ENCODE results near the gene PHKB.
"Not testable (repeated sequence)": the region's sequence is repeated elsewhere in the genome, so short reads cannot be mapped to it uniquely, and the experiment has no call there.

The PHKB gene

DNA sequence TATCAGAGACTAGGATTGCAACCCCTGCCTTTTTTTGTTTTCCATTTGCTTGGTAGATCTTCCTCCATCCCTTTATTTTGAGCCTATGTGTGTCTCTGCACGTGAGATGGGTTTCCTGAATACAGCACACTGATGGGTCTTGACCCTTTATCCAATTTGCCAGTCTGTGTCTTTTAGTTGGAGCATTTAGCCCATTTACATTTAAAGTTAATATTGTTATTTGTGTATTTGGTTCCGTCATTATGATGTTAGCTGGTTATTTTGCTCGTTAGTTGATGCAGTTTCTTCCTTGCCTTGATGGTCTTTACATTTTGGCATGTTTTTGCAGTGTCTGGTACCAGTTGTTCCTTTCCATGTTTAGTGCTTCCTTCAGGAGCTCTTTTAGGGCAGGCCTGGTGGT is 220.4 kb downstream of the PHKB start:
- H3K27ac Mint-ChIP-seq, DNase-seq, H3K4me1 Mint-ChIP-seq, ATAC-seq, H3K27me3 Mint-ChIP-seq, H3K4me3 Mint-ChIP-seq: not testable (repeated sequence)
- H3K9me3 Mint-ChIP-seq = peaks cover 4 to 16% of the 10 kb centered on the region in 2 donors

DNA sequence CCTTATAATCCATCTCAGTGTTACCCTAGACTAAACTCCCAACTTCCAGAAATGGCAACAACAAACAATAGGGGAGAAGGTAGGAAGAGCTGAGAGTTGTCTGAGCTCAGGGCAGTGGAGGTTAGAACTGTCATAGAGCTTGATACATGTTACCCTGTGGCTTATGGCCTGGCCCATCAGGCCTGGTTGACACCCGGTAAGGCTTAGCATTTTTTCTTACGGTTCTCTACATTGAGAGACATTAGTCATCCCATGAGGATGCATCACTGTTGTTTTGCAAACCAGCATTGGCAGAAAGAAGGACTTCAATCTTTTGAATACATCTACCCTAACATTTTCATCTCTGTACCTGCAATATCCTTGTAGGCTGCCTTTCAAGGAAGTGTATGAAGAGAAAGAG is 226.6 kb downstream of the PHKB start:
- H3K4me3 Mint-ChIP-seq = no peak overlapping the region
- DNase-seq (no peak), ATAC-seq (no peak)
- H3K27ac Mint-ChIP-seq = no peak overlapping the region
- H3K9me3 Mint-ChIP-seq = peaks cover 0 to under 1% of the 10 kb centered on the region in 2 donors
- H3K4me1 Mint-ChIP-seq = no peaks in the 10 kb centered on the region
- no peaks in the 10 kb centered on the region for H3K27me3 Mint-ChIP-seq

GRCh38 chr16:47693226-47693625 is 232.1 kb downstream of the PHKB start:
- H3K27ac Mint-ChIP-seq = no peak overlapping the region
- H3K4me3 Mint-ChIP-seq = no peak overlapping the region
- no peak for ATAC-seq
- DNase-seq = no peak
- no peaks in the 10 kb centered on the region for H3K27me3 Mint-ChIP-seq
- H3K9me3 Mint-ChIP-seq = no peaks in the 10 kb centered on the region
- peaks cover 6% of the 10 kb centered on the region for H3K4me1 Mint-ChIP-seq

DNA sequence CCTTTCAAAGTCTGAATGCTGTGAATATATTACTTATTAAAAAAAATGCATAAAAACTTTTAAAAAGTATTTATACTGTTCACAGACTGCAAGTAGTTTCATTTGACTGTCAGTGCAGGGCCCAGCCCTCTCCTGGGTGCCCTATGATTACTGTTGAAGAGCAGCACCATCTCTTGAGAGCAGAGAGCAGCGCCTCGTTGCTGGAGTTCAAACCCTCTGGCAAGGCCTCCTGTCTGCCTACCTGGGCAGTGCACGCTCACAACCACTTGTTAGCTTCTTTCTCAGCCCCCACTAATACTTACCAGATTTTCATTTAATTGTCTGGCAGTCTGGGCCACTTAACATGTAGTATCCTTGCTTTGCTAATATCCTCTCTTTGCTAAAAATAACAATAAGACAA is 233.4 kb downstream of the PHKB start:
- no peak for ATAC-seq

DNA sequence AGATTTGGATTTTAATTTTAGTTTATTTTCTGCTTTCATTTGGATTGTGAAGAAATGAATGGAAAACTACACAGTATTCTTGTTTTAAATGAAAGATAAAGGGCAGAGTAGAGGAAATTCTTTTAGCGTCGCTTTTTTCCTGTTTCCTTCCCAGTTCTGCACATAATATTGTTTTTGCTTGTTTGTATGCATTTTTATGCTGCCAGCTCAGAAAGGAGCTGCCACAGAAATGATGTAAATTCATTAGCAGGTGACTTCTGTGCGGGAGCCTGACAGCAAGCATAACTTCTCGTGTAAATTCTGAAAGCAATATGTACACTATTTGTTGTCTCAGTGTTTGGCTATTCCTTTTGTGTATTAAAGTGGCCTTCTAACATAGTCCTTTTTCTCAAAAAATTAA is 234.6 kb downstream of the PHKB start:
- ATAC-seq (no peak), DNase-seq (no peak)
- Mint-ChIP-seq H3K27me3 (no peaks in the 10 kb centered on the region), H3K27ac (no peak overlapping the region), H3K4me3 (no peak overlapping the region), H3K9me3 (peaks cover 0 to 2% of the 10 kb centered on the region in 2 donors), H3K4me1 (peaks cover 6% of the 10 kb centered on the region)

More for the DNA sequence above, 233.4 kb downstream of the PHKB start:
- Mint-ChIP-seq H3K4me1 (peaks cover 6% of the 10 kb centered on the region), H3K9me3 (no peaks in the 10 kb centered on the region), H3K27ac (no peak overlapping the region), H3K27me3 (no peaks in the 10 kb centered on the region), H3K4me3 (no peak overlapping the region)
- DNase-seq = no peak

GRCh38 chr16:47697826-47698225 is 236.7 kb downstream of the PHKB start:
- H3K27me3 Mint-ChIP-seq = no peaks in the 10 kb centered on the region
- H3K9me3 Mint-ChIP-seq = peaks cover 10 to 14% of the 10 kb centered on the region in 2 donors
- DNase-seq = no peak
- H3K4me1 Mint-ChIP-seq = peaks cover 6% of the 10 kb centered on the region
- H3K27ac Mint-ChIP-seq = no peak overlapping the region
- no peak overlapping the region for H3K4me3 Mint-ChIP-seq
- ATAC-seq = no peak

GRCh38 chr16:47699106-47699505 is 238.0 kb downstream of the PHKB start:
- DNase-seq (no peak), ATAC-seq (no peak)
- Mint-ChIP-seq H3K9me3 (peaks cover 14% of the 10 kb centered on the region in 2 donors), H3K27me3 (no peaks in the 10 kb centered on the region), H3K27ac (no peak overlapping the region), H3K4me1 (peaks cover 6% of the 10 kb centered on the region), H3K4me3 (no peak overlapping the region)

DNA sequence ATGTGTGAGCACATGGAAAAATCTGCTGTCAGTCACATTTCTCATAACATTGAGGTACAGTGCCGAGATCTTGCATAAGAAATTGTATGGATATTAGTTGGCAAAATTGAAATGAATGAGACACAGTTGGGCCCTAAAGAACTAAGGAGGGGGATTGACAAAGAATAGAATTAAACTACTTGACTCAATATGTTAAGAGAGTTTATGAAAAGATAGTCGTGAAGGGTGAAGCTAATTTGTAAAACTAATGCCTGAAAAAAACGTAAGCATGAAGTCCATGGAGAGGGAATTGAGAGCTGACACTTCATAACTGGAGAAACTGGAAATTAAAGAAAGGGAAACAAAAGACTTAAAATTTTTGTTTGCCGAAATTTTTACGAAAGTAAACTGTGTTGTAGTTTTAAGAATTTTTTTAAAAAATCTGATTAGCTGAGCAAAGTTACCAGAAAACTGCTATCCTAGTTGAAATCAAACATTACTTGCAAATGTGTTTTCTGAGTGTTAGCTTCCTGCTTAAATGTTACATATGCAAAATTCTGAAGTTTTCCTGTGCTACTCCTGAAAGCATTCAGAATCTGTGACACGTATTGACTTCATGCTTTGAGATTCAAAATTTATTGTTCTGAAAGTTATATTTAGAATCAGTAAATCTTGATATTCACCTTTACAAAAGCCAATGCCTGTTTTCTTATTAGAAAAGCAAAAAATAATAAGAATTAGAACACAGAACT is 239.9 kb downstream of the PHKB start:
- no peak for DNase-seq
- no peak overlapping the region for H3K4me3 Mint-ChIP-seq
- H3K27ac Mint-ChIP-seq = no peak overlapping the region
- ATAC-seq = no peak
- peaks cover 6% of the 10 kb centered on the region for H3K4me1 Mint-ChIP-seq
- H3K9me3 Mint-ChIP-seq = peaks cover 14 to 19% of the 10 kb centered on the region in 2 donors
- no peaks in the 10 kb centered on the region for H3K27me3 Mint-ChIP-seq

- no peak overlapping the region for H3K27ac Mint-ChIP-seq
- no peaks in the 10 kb centered on the region for H3K4me1 Mint-ChIP-seq
- no peak for ATAC-seq
- H3K9me3 Mint-ChIP-seq = peaks cover 14 to 29% of the 10 kb centered on the region in 2 donors
- H3K27me3 Mint-ChIP-seq = no peaks in the 10 kb centered on the region
- no peak overlapping the region for H3K4me3 Mint-ChIP-seq
- DNase-seq = no peak
Measured at GRCh38 chr16:47705266-47705665, 244.1 kb downstream of the PHKB start.

DNA sequence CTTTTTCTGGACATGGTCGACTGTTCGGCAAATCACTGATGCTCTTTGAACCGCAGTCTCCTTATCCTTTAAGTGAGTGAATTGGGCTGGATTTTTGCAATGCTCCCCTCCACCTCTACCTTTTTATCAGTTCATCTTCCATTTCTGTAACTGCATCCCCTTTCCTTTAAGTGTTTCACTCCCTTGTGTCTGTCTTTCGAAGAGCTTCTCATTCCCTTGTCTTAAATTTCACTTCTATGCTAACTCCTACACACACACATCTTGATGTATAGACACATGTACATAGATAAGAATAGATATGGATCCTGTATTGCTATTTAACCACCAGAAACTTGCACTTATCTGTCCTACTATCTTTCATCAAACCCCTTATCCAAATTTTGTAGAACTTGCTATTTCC is 250.7 kb downstream of the PHKB start:
- Mint-ChIP-seq H3K4me3 (no peak overlapping the region), H3K27me3 (peaks cover 15% of the 10 kb centered on the region), H3K4me1 (no peaks in the 10 kb centered on the region), H3K9me3 (peaks cover 0 to 11% of the 10 kb centered on the region in 2 donors), H3K27ac (no peak overlapping the region)
- no peak for ATAC-seq
- no peak for DNase-seq

GRCh38 chr16:47712276-47713224 is 251.4 kb downstream of the PHKB start:
- DNase-seq = no peak
- no peak for ATAC-seq

GRCh38 chr16:47713225-47713595 is 252.1 kb downstream of the PHKB start:
- Mint-ChIP-seq H3K4me3 (no peak overlapping the region), H3K27me3 (peaks cover 15% of the 10 kb centered on the region), H3K9me3 (peaks cover 0 to 9% of the 10 kb centered on the region in 2 donors), H3K4me1 (no peaks in the 10 kb centered on the region), H3K27ac (no peak overlapping the region)
- peak; percentile 66 for ATAC-seq
- no peak for DNase-seq

More at GRCh38 chr16:47712276-47713224, 251.4 kb downstream of the PHKB start:
- Mint-ChIP-seq H3K4me1 (no peaks in the 10 kb centered on the region), H3K27ac (no peak overlapping the region), H3K4me3 (no peak overlapping the region), H3K9me3 (peaks cover 0 to 9% of the 10 kb centered on the region in 2 donors), H3K27me3 (peaks cover 15% of the 10 kb centered on the region)

DNA sequence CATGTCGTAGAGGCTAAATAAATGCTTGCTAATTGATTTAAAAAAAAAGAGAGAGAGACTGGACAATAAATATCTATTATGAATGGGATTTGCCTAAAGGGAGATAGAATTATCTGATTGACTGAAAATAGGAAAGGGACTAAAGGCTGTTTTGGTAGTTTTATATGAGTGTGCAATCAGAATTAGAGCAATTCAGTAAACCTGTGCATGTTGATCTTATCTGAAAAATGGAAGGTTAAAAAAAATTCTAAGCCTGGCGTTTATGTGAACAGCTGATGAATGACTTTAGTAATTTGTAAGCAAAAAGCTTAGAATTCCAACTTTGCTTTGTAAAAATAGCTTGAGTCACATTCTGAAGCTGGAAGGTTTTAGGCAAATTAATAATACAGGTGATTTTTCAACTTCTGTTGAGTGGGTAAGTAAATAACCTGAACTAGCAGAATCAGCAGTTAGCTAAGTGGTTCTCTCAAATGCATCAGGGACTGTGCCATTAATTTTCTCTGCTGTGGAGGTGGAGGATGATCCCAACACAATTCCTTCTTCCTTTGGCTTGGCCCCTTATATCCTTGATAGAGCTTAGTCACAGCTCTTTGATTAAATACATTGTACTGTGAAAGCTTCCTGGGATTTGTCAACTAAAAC is 254.4 kb downstream of the PHKB start:
- peaks cover 15% of the 10 kb centered on the region for H3K27me3 Mint-ChIP-seq
- ATAC-seq = no peak
- no peak overlapping the region for H3K4me3 Mint-ChIP-seq
- H3K9me3 Mint-ChIP-seq = peaks cover 0 to 9% of the 10 kb centered on the region in 2 donors
- no peaks in the 10 kb centered on the region for H3K4me1 Mint-ChIP-seq
- no peak for DNase-seq
- no peak overlapping the region for H3K27ac Mint-ChIP-seq

DNA sequence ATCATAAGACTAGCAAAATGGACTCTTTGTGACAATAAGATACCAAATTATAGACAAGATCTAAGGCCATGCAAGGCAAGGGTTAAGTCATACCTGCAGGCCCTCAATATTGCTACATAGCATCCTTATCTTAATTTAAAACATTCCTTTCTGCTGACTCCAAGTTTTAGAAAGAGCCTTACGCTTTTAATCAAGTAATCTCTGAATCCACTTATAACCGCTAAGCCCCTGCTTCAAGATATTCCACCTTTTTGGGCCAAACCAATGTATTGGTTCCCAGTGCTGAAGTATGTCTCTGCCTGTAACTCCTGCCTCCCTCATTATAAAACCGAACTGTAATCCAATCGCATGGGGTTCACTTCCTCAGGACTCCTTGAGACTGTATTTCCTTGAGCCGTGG is 255.4 kb downstream of the PHKB start:
- ATAC-seq (no peak), DNase-seq (no peak)
- Mint-ChIP-seq H3K4me1 (no peaks in the 10 kb centered on the region), H3K27ac (no peak overlapping the region), H3K27me3 (peaks cover 15% of the 10 kb centered on the region), H3K4me3 (no peak overlapping the region), H3K9me3 (peaks cover 0 to 9% of the 10 kb centered on the region in 2 donors)

GRCh38 chr16:47719713-47720112 is 258.6 kb downstream of the PHKB start:
- DNase-seq (no peak), ATAC-seq (no peak)
- Mint-ChIP-seq H3K27ac (no peak overlapping the region), H3K4me1 (no peaks in the 10 kb centered on the region), H3K9me3 (peaks cover 0 to 7% of the 10 kb centered on the region in 2 donors), H3K27me3 (peaks cover 14% of the 10 kb centered on the region), H3K4me3 (no peak overlapping the region)
